Measurements from ENCODE around the gene SLC36A3.

GRCh38 chr5:151251001-151251551 lies 52.5 kb downstream of the SLC36A3 start:
- TF ChIP-seq POLR2A (IDR thresholded peaks at IDR 0.05; ENCODE audit: control extremely low read depth in 1 of 2, low read depth in 2 of 2, low read length in 2 of 2) (no peak), CTCF (IDR thresholded peaks at IDR 0.05; ENCODE audit: control extremely low read depth in 1 of 3, insufficient read depth in 1 of 3, low read depth in 1 of 3, low read length in 3 of 3) (no peak), TEAD4 (IDR thresholded peaks at IDR 0.05; ENCODE audit: low read depth, low read length) (no peak)

All from H1 (cell line).